Ovary (tissue), 3 donors: Measurements from ENCODE around the gene PKN1.

ENCODE experiments used
- CTCF ChIP-seq, 3 donors: fragments of 450-650 bp in 2 of 3; fragments of 200-600 bp in 1 of 3; IDR thresholded peaks; one replicate each; pipeline versions ENCODE4 v1.5.1 to v1.8.0; 2016 to 2022; ENCODE audit warnings: antibody characterized with exemption in 3 of 3, mild to moderate bottlenecking in 1 of 3
- POLR2A ChIP-seq: fragments of 450-650 bp; IDR thresholded peaks from one replicate; pipeline ENCODE4 v1.6.1; 2017; ENCODE audit warnings: antibody characterized with exemption, mild to moderate bottlenecking, moderate library complexity
- donor health status: DM: no; HTN: no; CAD: no.

GRCh38 chr19:14477418-14478112 lies 44.5 kb downstream of the PKN1 start:
- no peak for TF ChIP-seq CTCF (IDR thresholded peaks at IDR 0.05)
- TF ChIP-seq POLR2A, result no peak
